NB4 (cell line): Measurements from ENCODE around the gene DLG1.

ENCODE experiments used
- CTCF ChIP-seq: IDR thresholded peaks from one replicate; pipeline ENCODE4 v1.5.1; 2012; ENCODE audit warnings: low read depth, low read length
- MAX ChIP-seq: IDR thresholded peaks from 2 replicates; pipeline ENCODE4 v1.6.1; 2011; ENCODE audit warnings: low read depth, low read length
- MYC ChIP-seq: IDR thresholded peaks from 2 replicates; pipeline ENCODE4 v1.6.1; 2011; ENCODE audit warnings: low read depth, low read length
- POLR2A ChIP-seq: IDR thresholded peaks from 2 replicates; pipeline ENCODE4 v1.6.1; 2011; ENCODE audit warnings: mild to moderate bottlenecking; ENCODE audit not compliant: insufficient read length; ENCODE audit errors: extremely low read depth

GRCh38 chr3:197261164-197261509, 37.3 kb downstream of the DLG1 start:
- TF ChIP-seq CTCF, result no peak
- no peak for TF ChIP-seq POLR2A
- no peak for TF ChIP-seq MYC
- no peak for TF ChIP-seq MAX
